Measurements from ENCODE around the gene KAT8.

The KAT8 gene

GRCh38 chr16:31078597-31079341 lies 38.7 kb upstream of the KAT8 start:
- Histone ChIP-seq H3K4me3 (ENCODE audit: low read depth in 1 of 2, low read length in 2 of 2) (no peak overlapping the region), H3K4me1 (ENCODE audit: insufficient read depth, low read length) (peaks cover 26% of the 10 kb centered on the region), H3K79me2 (ENCODE audit: insufficient read depth, low read length) (peaks cover 80% of the 10 kb centered on the region), H3K27me3 (ENCODE audit: insufficient read depth, low read length, poor library complexity) (no peaks in the 10 kb centered on the region), H3K9me3 (ENCODE audit: insufficient read depth, low read length, severe bottlenecking) (no peaks in the 10 kb centered on the region), H2AFZ (ENCODE audit: low read depth, low read length) (no peak overlapping the region), H4K20me1 (ENCODE audit: insufficient read depth, low read length) (peaks cover 72% of the 10 kb centered on the region), H3K36me3 (ENCODE audit: insufficient read depth, low read length) (peaks cover 80% of the 10 kb centered on the region), H3K9ac (ENCODE audit: low read depth, low read length) (no peak overlapping the region), H3K27ac (ENCODE audit: low read length) (no peak overlapping the region), H3K4me2 (ENCODE audit: insufficient read depth, low read length) (no peak overlapping the region)
- DNase-seq (no peak), ATAC-seq (ENCODE audit: insufficient read depth, low read depth) (no peak)
- TF ChIP-seq CTCF (IDR thresholded peaks at IDR 0.05; ENCODE audit: borderline replicate concordance, extremely low read depth, low read length, poor library complexity, severe bottlenecking), result no peak
- no peak for TF ChIP-seq EZH2 (IDR thresholded peaks at IDR 0.05; ENCODE audit: borderline replicate concordance, low read depth, low read length, severe bottlenecking)

GRCh38 chr16:31079342-31079944 lies 38.0 kb upstream of the KAT8 start:
- H3K36me3 ChIP-seq (ENCODE audit: insufficient read depth, low read length), result peaks cover 87% of the 10 kb centered on the region
- no peak overlapping the region for H3K4me3 ChIP-seq (ENCODE audit: low read depth in 1 of 2, low read length in 2 of 2)
- no peak overlapping the region for H3K4me2 ChIP-seq (ENCODE audit: insufficient read depth, low read length)
- H3K9me3 ChIP-seq (ENCODE audit: insufficient read depth, low read length, severe bottlenecking), result no peaks in the 10 kb centered on the region
- H3K4me1 ChIP-seq (ENCODE audit: insufficient read depth, low read length), result peaks cover 26% of the 10 kb centered on the region
- ATAC-seq (ENCODE audit: insufficient read depth, low read depth) (no peak), DNase-seq (no peak)
- peaks cover 78% of the 10 kb centered on the region for H3K79me2 ChIP-seq (ENCODE audit: insufficient read depth, low read length)
- TF ChIP-seq CTCF (IDR thresholded peaks at IDR 0.05; ENCODE audit: borderline replicate concordance, extremely low read depth, low read length, poor library complexity, severe bottlenecking) (no peak), EZH2 (IDR thresholded peaks at IDR 0.05; ENCODE audit: borderline replicate concordance, low read depth, low read length, severe bottlenecking) (no peak)
- no peak overlapping the region for H2AFZ ChIP-seq (ENCODE audit: low read depth, low read length)
- peaks cover 72% of the 10 kb centered on the region for H4K20me1 ChIP-seq (ENCODE audit: insufficient read depth, low read length)
- no peak overlapping the region for H3K27ac ChIP-seq (ENCODE audit: low read length)
- H3K27me3 ChIP-seq (ENCODE audit: insufficient read depth, low read length, poor library complexity), result no peaks in the 10 kb centered on the region
- no peak overlapping the region for H3K9ac ChIP-seq (ENCODE audit: low read depth, low read length)

DNA sequence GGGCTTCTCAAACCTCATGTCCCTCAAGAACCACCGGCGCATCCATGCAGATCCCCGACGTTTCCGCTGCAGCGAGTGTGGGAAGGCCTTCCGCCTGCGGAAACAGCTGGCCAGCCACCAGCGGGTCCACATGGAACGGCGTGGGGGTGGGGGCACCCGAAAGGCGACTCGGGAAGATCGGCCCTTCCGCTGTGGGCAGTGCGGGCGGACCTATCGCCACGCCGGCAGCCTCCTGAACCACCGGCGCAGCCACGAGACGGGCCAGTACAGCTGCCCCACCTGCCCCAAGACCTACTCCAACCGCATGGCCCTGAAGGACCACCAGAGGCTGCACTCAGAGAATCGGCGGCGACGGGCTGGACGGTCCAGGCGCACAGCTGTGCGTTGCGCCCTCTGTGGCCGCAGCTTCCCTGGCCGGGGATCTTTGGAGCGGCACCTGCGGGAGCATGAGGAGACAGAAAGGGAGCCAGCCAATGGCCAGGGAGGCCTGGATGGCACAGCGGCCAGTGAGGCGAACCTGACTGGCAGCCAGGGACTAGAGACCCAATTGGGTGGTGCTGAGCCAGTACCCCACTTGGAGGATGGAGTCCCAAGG lies 37.3 kb upstream of the KAT8 start:
- TF ChIP-seq EZH2 (IDR thresholded peaks at IDR 0.05; ENCODE audit: borderline replicate concordance, low read depth, low read length, severe bottlenecking) (no peak), CTCF (IDR thresholded peaks at IDR 0.05; ENCODE audit: borderline replicate concordance, extremely low read depth, low read length, poor library complexity, severe bottlenecking) (no peak)
- Histone ChIP-seq H3K36me3 (ENCODE audit: insufficient read depth, low read length) (peaks cover 94% of the 10 kb centered on the region), H3K9ac (ENCODE audit: low read depth, low read length) (no peak overlapping the region), H3K4me1 (ENCODE audit: insufficient read depth, low read length) (peaks cover 22% of the 10 kb centered on the region), H4K20me1 (ENCODE audit: insufficient read depth, low read length) (peaks cover 77% of the 10 kb centered on the region), H3K27ac (ENCODE audit: low read length) (no peak overlapping the region), H3K79me2 (ENCODE audit: insufficient read depth, low read length) (peaks cover 71% of the 10 kb centered on the region), H3K27me3 (ENCODE audit: insufficient read depth, low read length, poor library complexity) (no peaks in the 10 kb centered on the region), H3K4me3 (ENCODE audit: low read depth in 1 of 2, low read length in 2 of 2) (no peak overlapping the region), H3K9me3 (ENCODE audit: insufficient read depth, low read length, severe bottlenecking) (no peaks in the 10 kb centered on the region), H3K4me2 (ENCODE audit: insufficient read depth, low read length) (no peak overlapping the region), H2AFZ (ENCODE audit: low read depth, low read length) (no peak overlapping the region)
- DNase-seq (no peak), ATAC-seq (ENCODE audit: insufficient read depth, low read depth) (no peak)
